Endodermal cell (in vitro differentiated cells): ENCODE data around the gene ASTN2. TPM values are rescaled to one million over a fixed set of nuclear protein-coding genes. Genes with fewer than 3 reads are reported as not detected.

Source experiments
- DNase-seq: peaks from one replicate; pipeline ENCODE4 v3.0.0-alpha.2; 2017
- H3K27ac ChIP-seq: 2 replicates; pipeline ENCODE4 v1.5.1; 2013; ENCODE audit warnings: mild to moderate bottlenecking, low read depth, low read length, moderate library complexity
- H3K27me3 ChIP-seq: 2 replicates; pipeline ENCODE4 v1.6.1; 2013; ENCODE audit warnings: mild to moderate bottlenecking, low read length, moderate library complexity; ENCODE audit not compliant: insufficient read depth, control insufficient read depth, poor library complexity, severe bottlenecking
- H3K36me3 ChIP-seq: 2 replicates; pipeline ENCODE4 v1.7.0; 2013; ENCODE audit warnings: mild to moderate bottlenecking, low read length, moderate library complexity; ENCODE audit not compliant: control insufficient read depth, insufficient read depth
- H3K4me1 ChIP-seq: one replicate; pipeline ENCODE4 v1.7.0; 2013; ENCODE audit warnings: low read length; ENCODE audit not compliant: control insufficient read depth, insufficient read depth
- H3K4me3 ChIP-seq: 2 replicates; pipeline ENCODE4 v1.5.1; 2013; ENCODE audit warnings: mild to moderate bottlenecking, low read length, moderate library complexity
- H3K9ac ChIP-seq: 2 replicates; pipeline ENCODE4 v1.6.1; 2013; ENCODE audit warnings: mild to moderate bottlenecking, low read length, moderate library complexity; ENCODE audit not compliant: poor library complexity, severe bottlenecking; ENCODE audit errors: extremely low read depth
- H3K9me3 ChIP-seq: 2 replicates; pipeline ENCODE4 v1.6.1; 2013; ENCODE audit warnings: mild to moderate bottlenecking, low read length, moderate library complexity; ENCODE audit not compliant: control insufficient read depth
- H3K27ac Mint-ChIP-seq: 2 replicates; pipeline ENCODE4 v1.8.0; 2020; ENCODE audit warnings: mixed read lengths
- H3K27me3 Mint-ChIP-seq: 2 replicates; pipeline ENCODE4 v1.8.0; 2021; ENCODE audit warnings: mild to moderate bottlenecking, mixed read lengths; ENCODE audit not compliant: insufficient read depth
- H3K36me3 Mint-ChIP-seq: 2 replicates; pipeline ENCODE4 v1.8.0; 2020; ENCODE audit warnings: low read depth, mixed read lengths
- H3K4me1 Mint-ChIP-seq: 2 replicates; pipeline ENCODE4 v1.8.0; 2020; ENCODE audit warnings: mixed read lengths
- H3K4me3 Mint-ChIP-seq: 2 replicates; pipeline ENCODE4 v1.8.0; 2020; ENCODE audit warnings: mild to moderate bottlenecking, moderate library complexity, mixed read lengths
- H3K9me3 Mint-ChIP-seq: 2 replicates; pipeline ENCODE4 v1.8.0; 2020; ENCODE audit warnings: mild to moderate bottlenecking, mixed read lengths
- CTCF ChIP-seq: fragments of 200-600 bp; sonication (generic); conservative IDR thresholded peaks from 2 replicates; pipeline ENCODE4 v1.5.0; 2021; ENCODE audit warnings: antibody characterized with exemption, mild to moderate bottlenecking
- WGBS, 2 experiments: methylation state at CpG; one replicate each; pipeline versions ENCODE4 v1.1.5 to v1.1.7; 2013; ENCODE audit warnings: missing lambda C conversion rate in 2 of 2, mixed read lengths in 1 of 2; ENCODE audit not compliant: insufficient coverage in 1 of 2, insufficient read length in 1 of 2; 5-methylcytosine and 5-hydroxymethylcytosine counted together
- total RNA-seq, 2 donors: library from RNA; stranded (reverse); fragmentation: NEBNext Ultra II Directional in 1 of 2; extraction: Animal tissue kit (Norgen Biotek cat#: 25700) in 1 of 2; gene quantifications; 2 replicates in 1 of 2; 3 replicates in 1 of 2; pipeline ENCODE4 v1.2.1, GENCODE V29; 2021

ASTN2 gene
- total RNA-seq, 2 donors from 2014 or later = 8.9 to 10.4 TPM

DNA sequence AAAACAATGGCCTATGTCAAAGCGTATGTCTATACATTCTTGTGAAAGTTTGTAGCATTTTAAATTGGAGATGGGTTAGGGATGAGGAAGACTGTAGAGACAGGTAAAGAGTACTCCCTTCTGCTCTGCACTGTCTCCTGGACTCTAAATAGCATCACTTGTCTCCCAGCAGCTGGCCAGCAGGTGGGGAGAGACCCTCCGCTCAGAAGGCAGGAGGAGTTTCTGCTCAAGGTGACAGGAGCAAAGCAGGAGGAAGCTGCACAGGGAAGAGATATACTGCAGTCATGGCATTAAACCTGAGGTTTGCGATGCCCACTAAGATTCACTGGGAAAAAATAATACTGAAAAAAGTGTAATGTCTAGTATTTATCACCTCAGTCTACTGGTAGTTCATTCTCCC is 10.7 kb upstream of the ASTN2 start:
- Mint-ChIP-seq H3K27me3 (peaks cover 48% of the 10 kb centered on the region), H3K27ac (no peak overlapping the region), H3K4me1 (no peaks in the 10 kb centered on the region), H3K4me3 (no peak overlapping the region), H3K9me3 (no peaks in the 10 kb centered on the region), H3K36me3 (no peaks in the 10 kb centered on the region)
- Histone ChIP-seq H3K36me3 (no peaks in the 10 kb centered on the region), H3K4me1 (no peaks in the 10 kb centered on the region), H3K9me3 (no peaks in the 10 kb centered on the region), H3K4me3 (no peak overlapping the region), H3K27ac (no peak overlapping the region), H3K9ac (no peak overlapping the region), H3K27me3 (peaks cover 49% of the 10 kb centered on the region)
- WGBS, 2 experiments = 83 to 87% methylated on average over 2 to 3 of the region's 3 CpGs
- peak; percentile 55 for DNase-seq
- peak; percentile 61 for TF ChIP-seq CTCF

DNA sequence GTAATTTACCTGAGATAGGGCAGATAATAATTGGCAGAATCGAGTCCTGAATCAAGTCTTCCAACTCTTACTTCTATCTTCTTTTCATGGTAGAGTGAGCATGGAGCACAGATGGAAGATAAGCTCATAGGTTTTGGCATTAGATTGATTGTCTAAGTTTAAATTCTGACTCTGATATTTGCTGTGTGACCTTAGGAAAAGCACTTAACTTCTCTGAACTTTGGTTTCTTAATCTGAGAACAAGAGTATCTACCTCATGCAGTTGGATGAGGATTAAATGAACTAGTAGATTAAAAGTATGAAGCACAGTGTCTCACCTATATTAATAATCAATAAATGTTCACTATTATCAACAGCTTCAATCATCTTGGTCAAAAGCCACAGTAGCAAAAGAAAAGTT is 9.4 kb upstream of the ASTN2 start:
- Histone ChIP-seq H3K27me3 (peaks cover 61% of the 10 kb centered on the region), H3K27ac (no peak overlapping the region), H3K4me1 (no peaks in the 10 kb centered on the region), H3K4me3 (no peak overlapping the region), H3K9ac (no peak overlapping the region), H3K9me3 (peaks cover 1% of the 10 kb centered on the region), H3K36me3 (no peaks in the 10 kb centered on the region)
- 100% methylated on average over 1 of the region's 1 CpG; no CpG with 5 or more reads in 1 of the 2 experiments for WGBS, 2 experiments
- no peaks in the 10 kb centered on the region for H3K9me3 Mint-ChIP-seq
- TF ChIP-seq CTCF = no peak
- no peaks in the 10 kb centered on the region for H3K4me1 Mint-ChIP-seq
- DNase-seq = no peak
- H3K36me3 Mint-ChIP-seq = no peaks in the 10 kb centered on the region
- no peak overlapping the region for H3K4me3 Mint-ChIP-seq
- H3K27ac Mint-ChIP-seq = no peak overlapping the region
- peaks cover 41% of the 10 kb centered on the region for H3K27me3 Mint-ChIP-seq

DNA sequence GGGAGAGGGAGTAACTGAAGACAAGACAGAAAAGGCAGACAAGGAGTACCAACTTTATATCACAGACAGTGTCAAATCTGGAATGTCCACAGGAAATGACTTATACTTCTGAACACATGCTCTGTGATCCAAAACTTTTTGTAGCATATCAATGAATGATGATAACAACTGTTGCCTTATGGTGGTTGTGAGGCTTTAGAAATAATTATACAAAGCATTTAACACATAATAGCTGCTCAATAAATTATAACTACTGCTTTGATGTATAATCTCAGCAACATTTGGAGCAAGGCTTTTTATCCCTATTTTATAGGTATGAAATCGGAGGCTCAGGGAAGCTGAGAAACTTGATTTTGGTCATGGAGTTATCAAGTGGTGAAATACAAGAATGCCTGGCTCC is 3.3 kb upstream of the ASTN2 start:
- H3K36me3 Mint-ChIP-seq = no peaks in the 10 kb centered on the region
- H3K4me1 Mint-ChIP-seq = peaks cover 8% of the 10 kb centered on the region

More for the DNA sequence above, 3.3 kb upstream of the ASTN2 start:
- H3K9me3 ChIP-seq = peaks cover 10% of the 10 kb centered on the region
- H3K9me3 Mint-ChIP-seq = no peaks in the 10 kb centered on the region
- H3K36me3 ChIP-seq = no peaks in the 10 kb centered on the region
- no peak for DNase-seq
- H3K27me3 ChIP-seq = peaks cover 90% of the 10 kb centered on the region
- TF ChIP-seq CTCF = no peak
- no peak overlapping the region for H3K27ac ChIP-seq
- H3K27me3 Mint-ChIP-seq = peaks cover 25% of the 10 kb centered on the region
- H3K27ac Mint-ChIP-seq = no peak overlapping the region
- H3K9ac ChIP-seq = no peak overlapping the region
- 91% methylated on average over 1 of the region's 1 CpG; no CpG with 5 or more reads in 1 of the 2 experiments for WGBS, 2 experiments
- H3K4me3 ChIP-seq = no peak overlapping the region
- no peaks in the 10 kb centered on the region for H3K4me1 ChIP-seq
- H3K4me3 Mint-ChIP-seq = no peak overlapping the region
